Ishikawa (cell line): ENCODE data around the gene C16orf92.

ENCODE experiments used
- CEBPB ChIP-seq: IDR thresholded peaks from 2 replicates; pipeline ENCODE4 v1.6.1; 2012
- CREB1 ChIP-seq: IDR thresholded peaks from 2 replicates; pipeline ENCODE4 v1.6.1; 2012; ENCODE audit warnings: low read depth
- EGR1 ChIP-seq: IDR thresholded peaks from 2 replicates; pipeline ENCODE4 v1.6.1; 2012
- EP300 ChIP-seq: IDR thresholded peaks from 2 replicates; pipeline ENCODE4 v1.6.1; 2012; ENCODE audit warnings: borderline replicate concordance
- FOXM1 ChIP-seq: IDR thresholded peaks from 2 replicates; pipeline ENCODE4 v1.6.1; 2012; ENCODE audit warnings: low read depth, borderline replicate concordance
- MAX ChIP-seq: IDR thresholded peaks from 2 replicates; pipeline ENCODE4 v1.6.1; 2012
- RAD21 ChIP-seq: IDR thresholded peaks from 2 replicates; pipeline ENCODE4 v1.6.1; 2012; ENCODE audit warnings: low read depth
- REST ChIP-seq: IDR thresholded peaks from 2 replicates; pipeline ENCODE4 v1.6.1; 2012; ENCODE audit warnings: low read depth, mild to moderate bottlenecking
- TAF1 ChIP-seq: IDR thresholded peaks from 2 replicates; pipeline ENCODE4 v1.6.1; 2012; ENCODE audit warnings: low read depth, mild to moderate bottlenecking
- TCF12 ChIP-seq: IDR thresholded peaks from 2 replicates; pipeline ENCODE4 v1.6.1; 2012; ENCODE audit warnings: low read depth
- TEAD4 ChIP-seq: IDR thresholded peaks from 2 replicates; pipeline ENCODE4 v1.6.1; 2012
- YY1 ChIP-seq: IDR thresholded peaks from 2 replicates; pipeline ENCODE4 v1.6.1; 2012; ENCODE audit warnings: low read depth
- ZBTB7A ChIP-seq: IDR thresholded peaks from 2 replicates; pipeline ENCODE4 v1.6.1; 2012; ENCODE audit warnings: low read depth

- TF ChIP-seq CEBPB (no peak), TCF12 (no peak), ZBTB7A (no peak), RAD21 (no peak), MAX (no peak), REST (no peak), YY1 (no peak), FOXM1 (no peak), EP300 (no peak), TAF1 (no peak), CREB1 (no peak), TEAD4 (no peak), EGR1 (no peak)
These were observed 19.2 kb upstream of the C16orf92 start for GRCh38 chr16:30003670-30004423.
